Stimulated activated naive CD8-positive, alpha-beta T cell treated with anti-CD3 and anti-CD28 coated beads, Interleukin-15, Interleukin-2, amounts not matched to agents 100 U/mL and 50 U/mL, for 24 hours (primary cell): ENCODE data around the gene DNAI2.
"Not testable (repeated sequence)": the region's sequence is repeated elsewhere in the genome, so short reads cannot be mapped to it uniquely, and the experiment has no call there.

Source experiments
- ATAC-seq: fragments of 150-1000 bp; cut with Tn5 transposase; one replicate; pipeline ENCODE4 v1.10.0; 2021
- DNase-seq: peaks from one replicate; pipeline ENCODE4 v3.0.0; 2021

DNAI2 gene

DNA sequence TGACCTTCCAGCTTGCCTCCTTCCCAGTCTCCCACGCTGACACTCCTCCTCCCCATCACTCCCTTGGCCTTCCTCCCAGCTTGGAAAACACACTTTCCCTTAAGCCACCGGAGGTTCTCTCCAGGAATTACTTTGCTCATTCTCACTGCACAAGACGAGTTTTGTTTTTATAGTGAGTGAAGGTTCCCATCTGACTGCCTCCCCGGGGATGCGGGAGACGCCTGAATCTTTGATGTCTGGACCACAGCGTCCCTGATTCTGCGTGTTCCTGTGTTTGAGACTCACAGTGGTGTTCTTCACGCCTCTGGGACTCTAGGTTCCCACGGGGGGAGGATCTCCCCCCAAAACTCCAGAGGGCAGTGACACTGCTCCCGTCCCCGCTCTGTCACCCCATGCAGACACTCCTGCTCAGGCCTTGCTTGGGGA, 2.0 kb downstream of the DNAI2 start:
- no peak for DNase-seq
- no peak for ATAC-seq

GRCh38 chr17:74276541-74277009, 2.5 kb downstream of the DNAI2 start:
- DNase-seq (no peak), ATAC-seq (no peak)

- no peak for ATAC-seq
- DNase-seq = no peak
These were observed 3.9 kb downstream of the DNAI2 start for GRCh38 chr17:74277935-74278334.

DNA sequence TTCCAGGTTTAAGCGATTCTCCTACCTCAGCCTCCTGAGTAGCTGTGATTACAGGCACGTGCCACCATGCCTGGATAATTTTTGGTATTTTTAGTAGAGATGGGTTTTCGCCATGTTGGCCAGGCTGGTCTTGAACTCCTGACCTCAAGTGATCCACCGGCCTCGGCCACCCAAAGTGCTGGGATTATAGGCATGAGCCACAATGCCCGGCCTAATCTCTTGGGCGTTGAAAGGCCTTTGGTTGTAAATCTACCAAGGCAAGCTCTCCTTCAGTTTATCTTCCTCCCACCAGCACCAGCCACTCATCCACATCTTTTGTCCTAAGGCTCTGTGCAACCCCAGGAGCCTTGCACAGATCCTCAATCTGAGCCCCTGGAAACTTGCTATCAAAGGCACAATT, 5.6 kb downstream of the DNAI2 start:
- not testable (repeated sequence) for ATAC-seq, DNase-seq

GRCh38 chr17:74280093-74280513, 6.1 kb downstream of the DNAI2 start:
- peak; percentile 67 for DNase-seq
- peak; percentile 78 for ATAC-seq

- ATAC-seq = no peak
- no peak for DNase-seq
These were observed 7.8 kb downstream of the DNAI2 start for GRCh38 chr17:74281799-74282198.

GRCh38 chr17:74282274-74282586, 8.2 kb downstream of the DNAI2 start:
- not testable (repeated sequence) for DNase-seq, ATAC-seq

- peak; percentile 70 for DNase-seq
These were observed 8.7 kb downstream of the DNAI2 start for GRCh38 chr17:74282587-74283370.

DNA sequence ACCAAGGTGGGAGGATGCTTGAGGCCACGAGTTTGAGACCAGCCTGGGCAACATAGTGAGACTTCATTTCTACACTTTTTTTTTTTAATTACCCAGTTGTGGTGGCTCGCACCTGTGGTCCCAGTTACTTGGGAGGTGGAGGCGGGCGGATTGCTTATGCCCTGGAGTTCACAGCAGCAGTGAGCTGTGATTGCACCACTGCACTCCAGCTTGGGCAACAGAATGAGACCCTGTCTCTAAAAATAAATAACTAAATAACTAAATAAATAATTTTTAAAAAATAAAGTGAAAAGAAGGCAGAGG, 9.3 kb downstream of the DNAI2 start:
- ATAC-seq (no peak), DNase-seq (peak; percentile 39)

More at GRCh38 chr17:74282587-74283370, 8.7 kb downstream of the DNAI2 start:
- ATAC-seq = peak; percentile 73

DNA sequence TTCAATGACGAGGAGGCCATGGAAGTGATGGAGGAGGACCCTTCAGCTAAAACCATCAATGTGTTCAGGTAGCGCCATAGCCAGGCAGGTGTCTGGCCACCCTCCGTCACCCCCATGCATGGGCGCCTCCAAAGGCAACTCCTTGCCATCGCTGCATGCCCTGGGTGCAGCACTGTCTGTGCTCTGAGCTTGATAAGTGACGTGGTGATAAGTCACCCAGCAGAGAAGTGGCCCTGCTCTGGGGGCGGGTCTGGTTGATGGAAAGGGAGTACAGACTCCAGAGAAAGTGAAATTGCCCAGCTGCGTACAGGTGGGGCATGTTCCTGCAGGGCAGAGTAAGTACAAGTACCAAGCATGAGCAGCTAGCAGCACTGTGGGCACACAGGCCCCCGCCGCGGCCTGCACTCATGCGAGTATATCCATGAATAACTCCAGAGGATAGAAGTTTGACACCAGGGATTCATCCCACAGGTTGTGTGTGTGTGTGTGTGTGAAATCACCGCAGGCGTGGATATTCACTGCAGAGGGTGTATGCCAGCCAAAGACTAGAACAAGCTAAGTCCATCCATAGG, 13.1 kb downstream of the DNAI2 start:
- no peak for DNase-seq
- ATAC-seq = no peak

GRCh38 chr17:74288785-74289184, 14.8 kb downstream of the DNAI2 start:
- DNase-seq (peak; percentile 46), ATAC-seq (peak; percentile 95)

- ATAC-seq (no peak), DNase-seq (no peak)
These were observed 15.7 kb downstream of the DNAI2 start for GRCh38 chr17:74289688-74290087.

DNA sequence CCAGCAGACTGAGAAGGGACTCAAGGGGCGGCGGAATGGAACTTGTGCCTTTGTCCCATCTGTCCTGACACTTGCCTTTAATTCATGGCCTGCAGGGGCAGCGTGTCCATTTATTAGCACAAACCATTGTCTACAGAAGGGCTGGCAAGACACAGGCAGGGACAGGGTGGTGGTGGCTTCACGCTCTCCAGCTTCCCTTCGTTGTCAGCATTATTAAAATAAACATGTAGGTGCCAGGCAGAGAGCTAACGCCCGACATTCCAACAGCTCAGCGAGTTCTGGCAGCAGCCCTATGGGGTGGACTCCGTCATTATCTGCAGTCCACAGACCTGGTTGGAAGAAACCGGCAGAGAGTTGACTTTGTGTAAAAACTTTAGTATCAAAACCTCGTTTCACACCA, 16.3 kb downstream of the DNAI2 start:
- ATAC-seq = no peak
- no peak for DNase-seq

GRCh38 chr17:74292495-74292894, 18.5 kb downstream of the DNAI2 start:
- no peak for ATAC-seq
- DNase-seq = no peak

DNA sequence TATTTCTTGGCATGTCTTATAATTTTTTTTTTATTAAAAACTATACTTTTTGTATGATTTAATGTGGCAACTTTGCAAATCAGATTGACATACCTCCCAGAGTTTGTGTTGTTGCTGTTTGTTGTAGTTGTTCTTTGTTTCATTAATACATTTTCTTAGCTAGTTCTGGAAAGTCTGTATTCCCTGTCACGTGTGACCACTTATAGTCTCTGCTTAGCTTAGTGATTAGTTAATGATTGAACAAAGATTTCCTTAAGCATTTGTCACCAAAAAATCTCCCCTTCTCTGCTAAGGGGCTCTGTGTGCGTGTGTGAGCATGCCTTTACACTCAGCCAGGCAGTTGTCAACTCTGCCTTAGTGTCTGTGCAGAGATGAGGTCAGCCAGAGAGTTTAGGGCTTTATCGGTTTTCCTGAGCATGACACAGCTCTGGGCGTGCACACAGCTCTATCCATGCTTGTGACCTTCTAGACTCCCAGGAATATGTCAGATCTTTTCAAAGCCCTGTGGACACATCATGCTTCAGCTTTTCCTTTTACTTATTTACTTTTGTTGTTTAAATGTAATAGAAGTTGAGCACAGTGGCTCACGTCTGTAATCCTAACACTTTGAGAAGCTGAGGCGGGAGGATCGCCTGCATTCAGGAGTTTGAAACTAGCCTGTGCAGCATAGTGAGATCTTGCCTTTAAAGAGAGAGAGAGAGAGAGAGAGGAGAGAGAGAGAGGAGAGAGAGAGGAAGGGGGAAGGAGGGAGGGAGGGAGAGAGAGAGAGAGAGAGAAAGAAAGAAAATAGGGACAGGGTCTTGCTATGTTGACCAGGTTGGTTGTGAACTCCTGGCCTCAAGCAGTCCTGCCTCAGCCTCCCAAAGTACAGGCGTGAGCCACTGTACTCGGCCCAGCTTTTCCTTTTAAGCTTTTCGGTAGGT, 21.9 kb downstream of the DNAI2 start:
- DNase-seq = no peak
- ATAC-seq = no peak

DNA sequence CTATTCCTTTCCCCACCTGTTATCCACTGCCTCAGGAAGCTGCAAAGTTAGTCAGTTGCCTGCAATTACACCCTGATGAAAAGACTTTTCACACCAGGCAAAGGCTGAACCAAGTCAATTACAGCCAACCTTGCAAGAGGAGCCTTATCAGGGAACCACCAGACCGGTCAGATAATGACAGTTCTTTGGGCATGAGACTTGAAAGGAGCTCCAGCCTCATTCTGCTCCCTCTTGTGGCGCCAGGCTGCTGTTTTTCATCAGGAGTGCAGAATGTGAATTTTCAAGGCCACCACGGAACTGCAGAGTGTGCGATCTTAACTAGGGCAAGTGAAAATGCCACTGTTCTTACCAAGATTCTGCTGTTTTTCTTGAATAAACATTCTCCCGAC, 22.5 kb downstream of the DNAI2 start:
- ATAC-seq (no peak), DNase-seq (no peak)

DNA sequence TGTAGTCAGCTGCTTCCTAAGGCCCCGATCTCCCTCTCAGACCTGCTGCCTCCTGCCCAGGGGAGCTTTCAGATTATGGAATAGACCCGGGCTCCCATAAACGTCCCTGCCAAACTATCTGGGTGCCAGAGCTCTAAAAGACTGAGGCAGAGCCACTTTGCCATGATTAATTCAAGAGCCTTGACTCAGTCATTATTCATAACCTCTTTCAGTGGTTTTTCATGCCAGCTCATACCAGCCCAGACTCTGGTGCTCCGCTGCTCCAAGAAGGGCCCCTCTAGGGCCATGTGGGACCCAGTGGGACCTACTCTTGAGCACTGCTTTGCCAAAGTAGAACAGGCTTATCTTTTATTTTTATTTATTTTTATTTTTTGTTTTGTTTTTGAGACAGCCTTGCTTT, 23.9 kb downstream of the DNAI2 start:
- DNase-seq = peak; percentile 58

GRCh38 chr17:74298778-74299177, 24.7 kb downstream of the DNAI2 start:
- ATAC-seq = no peak
- DNase-seq = no peak

More for the DNA sequence above, 23.9 kb downstream of the DNAI2 start:
- ATAC-seq = peak; percentile 99

DNA sequence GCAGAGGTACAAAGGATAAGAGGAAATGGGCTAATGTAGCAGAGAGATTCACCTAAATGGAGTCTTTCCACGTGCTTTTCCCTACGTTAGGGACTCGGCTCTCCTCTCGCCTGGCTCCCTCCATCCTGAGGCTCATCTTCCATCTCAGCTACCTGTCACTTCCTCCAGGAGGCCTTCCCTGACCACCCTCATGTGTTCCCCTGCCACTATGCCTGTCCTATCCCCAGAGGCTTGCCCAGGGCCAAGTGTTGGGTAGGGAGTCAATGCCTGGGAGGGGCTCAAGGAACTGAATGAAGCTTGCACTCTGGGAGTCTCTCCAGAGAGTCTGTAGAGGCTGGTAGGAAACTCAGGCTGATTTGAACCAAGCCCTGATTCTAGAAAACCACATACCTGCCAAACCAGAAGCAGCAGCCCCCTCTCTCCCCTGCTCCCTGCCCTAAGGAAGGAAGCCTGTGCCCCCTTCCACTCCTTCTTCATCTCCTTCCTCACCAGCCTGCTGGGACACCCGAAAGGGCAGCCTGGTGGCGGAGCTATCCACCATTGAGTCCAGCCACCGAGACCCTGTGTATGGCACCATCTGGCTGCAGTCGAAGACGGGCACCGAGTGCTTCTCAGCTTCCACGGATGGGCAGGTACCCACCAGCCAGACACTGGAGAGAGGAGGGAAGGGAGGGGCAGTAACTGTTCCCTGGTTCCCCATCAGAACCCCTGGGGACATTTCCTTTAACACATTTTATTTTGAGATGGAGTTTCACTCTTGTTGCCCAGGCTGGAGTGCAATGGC, 25.4 kb downstream of the DNAI2 start:
- ATAC-seq = no peak
- DNase-seq = no peak

DNA sequence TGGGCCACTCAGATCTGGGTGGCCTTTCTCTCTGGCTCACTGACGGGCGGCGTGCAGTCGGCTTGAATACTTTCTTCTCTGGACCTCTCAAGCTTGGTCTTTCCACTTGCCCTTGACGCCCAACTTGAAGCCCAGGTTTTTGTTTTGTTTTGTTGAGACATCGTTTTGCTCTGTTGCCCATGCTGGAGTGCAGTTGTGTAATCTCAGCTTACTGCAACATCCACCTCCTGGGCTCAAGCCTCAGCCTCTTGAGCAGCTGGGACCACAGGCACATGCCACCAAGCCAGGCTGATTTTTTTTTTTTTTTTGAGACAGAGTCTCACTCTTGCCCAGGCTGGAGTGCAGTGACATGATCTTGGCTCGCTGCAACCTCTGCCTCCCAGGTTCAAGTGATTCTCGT, 29.3 kb downstream of the DNAI2 start:
- no peak for DNase-seq
- ATAC-seq = no peak

GRCh38 chr17:74304184-74304583, 30.1 kb downstream of the DNAI2 start:
- DNase-seq (no peak), ATAC-seq (no peak)
